Measurements from ENCODE around the gene NR1H2. TPM values are rescaled to one million over a fixed set of nuclear protein-coding genes. Genes with fewer than 3 reads are reported as not detected.

NR1H2 gene
- total RNA-seq, 1 donor from 2014 or later, result 100 TPM

GRCh38 chr19:50371914-50372475 is 4.3 kb upstream of the NR1H2 start:
- intact Hi-C loops (cut with DNase I), result no loop called here
- Histone ChIP-seq H3K27me3 (ENCODE audit: low read depth) (no peaks in the 10 kb centered on the region), H3K36me3 (no peaks in the 10 kb centered on the region), H3K9me3 (no peaks in the 10 kb centered on the region), H3K27ac (peak overlapping the region; percentile 63), H3K4me3 (no peak overlapping the region), H3K4me1 (peaks cover 27% of the 10 kb centered on the region)
- ATAC-seq (peak in 1 of 2 donors; percentile 0), DNase-seq (peak; percentile 59)
- no peak for TF ChIP-seq CTCF (IDR thresholded peaks at IDR 0.05)

- intact Hi-C loops (cut with DNase I), result no loop called here
- DNase-seq (no peak), ATAC-seq (peak; percentile 8 to 22)
- peaks cover 24% of the 10 kb centered on the region for H3K4me1 ChIP-seq
- no peak overlapping the region for H3K4me3 ChIP-seq
- no peak overlapping the region for H3K27ac ChIP-seq
- no peaks in the 10 kb centered on the region for H3K27me3 ChIP-seq (ENCODE audit: low read depth)
- TF ChIP-seq CTCF (IDR thresholded peaks at IDR 0.05), result no peak
- H3K9me3 ChIP-seq, result no peaks in the 10 kb centered on the region
- H3K36me3 ChIP-seq, result peaks cover 48% of the 10 kb centered on the region
These were observed 799 bp downstream of the NR1H2 start for GRCh38 chr19:50377051-50377461.

- no peak overlapping the region for H3K4me3 ChIP-seq
- H3K4me1 ChIP-seq, result peaks cover 24% of the 10 kb centered on the region
- H3K36me3 ChIP-seq, result peaks cover 53% of the 10 kb centered on the region
- intact Hi-C loops (cut with DNase I), result no loop called here
- no peak for TF ChIP-seq CTCF (IDR thresholded peaks at IDR 0.05)
- DNase-seq (no peak), ATAC-seq (no peak)
- no peaks in the 10 kb centered on the region for H3K9me3 ChIP-seq
- H3K27ac ChIP-seq, result no peak overlapping the region
- no peaks in the 10 kb centered on the region for H3K27me3 ChIP-seq (ENCODE audit: low read depth)
These were observed 1.3 kb downstream of the NR1H2 start for GRCh38 chr19:50377517-50377916.

GRCh38 chr19:50378169-50378862 is 2.1 kb downstream of the NR1H2 start:
- H3K4me3 ChIP-seq, result no peak overlapping the region
- ATAC-seq (no peak), DNase-seq (no peak)
- H3K27me3 ChIP-seq (ENCODE audit: low read depth), result no peaks in the 10 kb centered on the region
- no peak for TF ChIP-seq CTCF (IDR thresholded peaks at IDR 0.05)
- intact Hi-C loops (cut with DNase I), result no loop called here
- H3K36me3 ChIP-seq, result peaks cover 60% of the 10 kb centered on the region
- H3K9me3 ChIP-seq, result no peaks in the 10 kb centered on the region
- peaks cover 29% of the 10 kb centered on the region for H3K4me1 ChIP-seq
- H3K27ac ChIP-seq, result no peak overlapping the region

- ATAC-seq (no peak), DNase-seq (no peak)
- peaks cover 60% of the 10 kb centered on the region for H3K36me3 ChIP-seq
- no peak for TF ChIP-seq CTCF (IDR thresholded peaks at IDR 0.05)
- H3K27me3 ChIP-seq (ENCODE audit: low read depth), result no peaks in the 10 kb centered on the region
- H3K9me3 ChIP-seq, result no peaks in the 10 kb centered on the region
- no peak overlapping the region for H3K4me3 ChIP-seq
- H3K27ac ChIP-seq, result no peak overlapping the region
- peaks cover 33% of the 10 kb centered on the region for H3K4me1 ChIP-seq
- intact Hi-C loops (cut with DNase I), result no loop called here
These were observed 2.6 kb downstream of the NR1H2 start for GRCh38 chr19:50378863-50379236.
